GM19025 (cell line): ENCODE data around the gene BABAM1.
A peak's percentile ranks its signal among the peaks of the same experiment; 100 is the strongest.

ENCODE experiments used
- ATAC-seq: cut with Tn5 transposase; IDR thresholded peaks from one replicate; pipeline ENCODE4 v1.9.1; 2021; ENCODE audit warnings: mild to moderate bottlenecking, low read depth, moderate library complexity; ENCODE audit not compliant: unreplicated experiment

The BABAM1 gene

GRCh38 chr19:17243211-17243829 is 23.9 kb upstream of the BABAM1 start:
- ATAC-seq, result no peak

GRCh38 chr19:17243830-17244617 is 23.2 kb upstream of the BABAM1 start:
- ATAC-seq, result no peak

GRCh38 chr19:17244618-17245534 is 22.4 kb upstream of the BABAM1 start:
- ATAC-seq, result peak; percentile 33

- no peak for ATAC-seq
These were observed 21.7 kb upstream of the BABAM1 start, which contains the start of gene NR2F6 for GRCh38 chr19:17245535-17245984. Gene NR2F6, minus strand, starts transcription at chr19:17245919. Its CDS starts 699 bp downstream, at chr19:17245220.

GRCh38 chr19:17246681-17247425 is 20.4 kb upstream of the BABAM1 start:
- no peak for ATAC-seq

GRCh38 chr19:17248011-17248776 is 19.0 kb upstream of the BABAM1 start:
- no peak for ATAC-seq

GRCh38 chr19:17249887-17250548 is 17.2 kb upstream of the BABAM1 start:
- no peak for ATAC-seq

GRCh38 chr19:17254636-17255035 is 12.6 kb upstream of the BABAM1 start:
- ATAC-seq, result no peak

- no peak for ATAC-seq
These were observed 12.1 kb upstream of the BABAM1 start for GRCh38 chr19:17255150-17255621.

- ATAC-seq, result no peak
These were observed 11.1 kb upstream of the BABAM1 start for GRCh38 chr19:17256130-17256529.

- ATAC-seq, result no peak
These were observed 8.0 kb upstream of the BABAM1 start for GRCh38 chr19:17259118-17259780.

GRCh38 chr19:17259934-17260333 is 7.3 kb upstream of the BABAM1 start:
- ATAC-seq, result no peak

GRCh38 chr19:17260842-17261325 is 6.4 kb upstream of the BABAM1 start:
- ATAC-seq, result peak; percentile 70

- ATAC-seq, result no peak
These were observed 4.7 kb upstream of the BABAM1 start for GRCh38 chr19:17262557-17262956.

GRCh38 chr19:17263712-17264640 is 3.3 kb upstream of the BABAM1 start:
- no peak for ATAC-seq

GRCh38 chr19:17264641-17264979 is 2.6 kb upstream of the BABAM1 start, which contains the start of gene USHBP1:
Gene USHBP1, minus strand, starts transcription at chr19:17264745. Its CDS starts 446 bp downstream, at chr19:17264299.
- no peak for ATAC-seq

- no peak for ATAC-seq
These were observed 1.2 kb upstream of the BABAM1 start for GRCh38 chr19:17266026-17266425.
